IMR-90 (cell line): ENCODE measurements around the gene ELOVL5. TPM values are rescaled to one million over a fixed set of nuclear protein-coding genes. Genes with fewer than 3 reads are reported as not detected.
A peak's percentile ranks its signal among the peaks of the same experiment; 100 is the strongest.

Experiments used
- ATAC-seq: fragments of 200-7000 bp; cut with Tn5 transposase; 2 replicates; pipeline ENCODE4 v1.9.1; 2020; ENCODE audit warnings: low read depth, mild to moderate bottlenecking, moderate library complexity
- BruUV-seq: library from RNA; stranded (reverse); fragments of 400-500 nt; replicated peaks from 2 replicates; lab custom pipeline; 2021; lab: Mats Ljungman, UMichigan
- CTCF ChIA-PET: fragments of 300-600 bp; formaldehyde crosslinking; extraction: SDS; loops from one replicate; lab custom pipeline; 2021; ENCODE audit warnings: antibody characterized with exemption; lab: Yijun Ruan, JAX
- POLR2A ChIA-PET: fragments of 300-600 bp; sonication (Branson Sonifier 250); formaldehyde crosslinking; loops from one replicate; lab custom pipeline; 2022; ENCODE audit warnings: antibody characterized with exemption; ENCODE audit not compliant: unreplicated experiment; lab: Charles Lee
- DNase-seq: peaks from one replicate; pipeline ENCODE4 v3.0.0; 2013
- H2AFZ ChIP-seq: replicated peaks from 2 replicates; pipeline ENCODE3; 2013; ENCODE audit warnings: low read length, mild to moderate bottlenecking; ENCODE audit not compliant: poor library complexity
- H2AK5ac ChIP-seq: 2 replicates; pipeline ENCODE4 v1.6.1; 2013; ENCODE audit warnings: low read depth, low read length, inconsistent platforms
- H2AK9ac ChIP-seq: replicated peaks from 2 replicates; pipeline ENCODE3; 2013; ENCODE audit warnings: mild to moderate bottlenecking, low read depth, low read length, moderate library complexity; ENCODE audit not compliant: poor library complexity
- H2BK120ac ChIP-seq: 2 replicates; pipeline ENCODE4 v1.6.1; 2013; ENCODE audit warnings: low read depth, low read length, inconsistent platforms
- H2BK15ac ChIP-seq: 3 replicates; pipeline ENCODE4 v1.6.1; 2013; ENCODE audit warnings: low read depth, low read length, inconsistent platforms
- H2BK20ac ChIP-seq: 2 replicates; pipeline ENCODE4 v1.6.1; 2013; ENCODE audit warnings: low read depth, mild to moderate bottlenecking, inconsistent platforms, low read length, moderate library complexity
- H2BK5ac ChIP-seq: 2 replicates; pipeline ENCODE4 v1.6.1; 2013; ENCODE audit warnings: mild to moderate bottlenecking, low read depth, low read length, inconsistent platforms; ENCODE audit not compliant: poor library complexity, severe bottlenecking
- H3K14ac ChIP-seq: replicated peaks from 2 replicates; pipeline ENCODE4 v1.6.1; 2013; ENCODE audit warnings: low read depth, low read length, inconsistent platforms
- H3K18ac ChIP-seq: 2 replicates; pipeline ENCODE4 v1.6.1; 2013; ENCODE audit warnings: low read depth, low read length, control low read depth
- H3K23ac ChIP-seq: 2 replicates; pipeline ENCODE4 v1.6.1; 2013; ENCODE audit warnings: low read depth, low read length, inconsistent platforms
- H3K27ac ChIP-seq: 2 replicates; pipeline ENCODE4 v1.5.1; 2013; ENCODE audit warnings: mild to moderate bottlenecking, control low read depth, low read length; ENCODE audit not compliant: insufficient read depth
- H3K27me3 ChIP-seq: 2 replicates; pipeline ENCODE4 v1.6.1; 2013; ENCODE audit warnings: low read length; ENCODE audit not compliant: control insufficient read depth, insufficient read depth
- H3K36me3 ChIP-seq: 2 replicates; pipeline ENCODE4 v1.6.1; 2013; ENCODE audit warnings: low read length, mixed read lengths; ENCODE audit not compliant: control insufficient read depth, insufficient read depth
- H3K4ac ChIP-seq: 2 replicates; pipeline ENCODE4 v1.6.1; 2013; ENCODE audit warnings: low read depth, low read length, inconsistent platforms
- H3K4me1 ChIP-seq: 2 replicates; pipeline ENCODE4 v1.6.1; 2013; ENCODE audit warnings: low read length, mixed read lengths; ENCODE audit not compliant: control insufficient read depth, insufficient read depth
- H3K4me2 ChIP-seq: 2 replicates; pipeline ENCODE4 v1.6.1; 2013; ENCODE audit warnings: low read depth, mild to moderate bottlenecking, control low read depth, low read length, moderate library complexity
- H3K4me3 ChIP-seq: 2 replicates; pipeline ENCODE4 v1.5.1; 2013; ENCODE audit warnings: low read depth, mild to moderate bottlenecking, control low read depth, low read length, moderate library complexity; ENCODE audit not compliant: insufficient read depth
- H3K56ac ChIP-seq: 2 replicates; pipeline ENCODE4 v1.6.1; 2013; ENCODE audit warnings: low read length, inconsistent platforms; ENCODE audit not compliant: insufficient read depth; ENCODE audit errors: extremely low read depth
- H3K79me1 ChIP-seq, 2 experiments: 2 replicates each; pipeline ENCODE4 v1.6.1; 2013; ENCODE audit warnings: low read length in 2 of 2, inconsistent platforms in 1 of 2, low read depth in 1 of 2
- H3K9ac ChIP-seq: 2 replicates; pipeline ENCODE4 v1.6.1; 2013; ENCODE audit warnings: low read depth, low read length, control low read depth
- H3K9me1 ChIP-seq: 2 replicates; pipeline ENCODE4 v1.6.1; 2013; ENCODE audit warnings: low read length, inconsistent platforms; ENCODE audit not compliant: insufficient read depth
- H3K9me3 ChIP-seq: 2 replicates; pipeline ENCODE4 v1.6.1; 2013; ENCODE audit warnings: low read length; ENCODE audit not compliant: control insufficient read depth, insufficient read depth
- H4K20me1 ChIP-seq: 2 replicates; pipeline ENCODE4 v1.6.1; 2013; ENCODE audit warnings: low read length, inconsistent platforms; ENCODE audit not compliant: insufficient read depth
- H4K5ac ChIP-seq: 2 replicates; pipeline ENCODE4 v1.6.1; 2013; ENCODE audit warnings: mild to moderate bottlenecking, low read depth, low read length, control low read depth
- H4K8ac ChIP-seq, 2 experiments: 2 replicates each; pipeline ENCODE4 v1.6.1; 2013; ENCODE audit warnings: low read depth in 2 of 2, low read length in 2 of 2, control low read depth in 1 of 2, inconsistent platforms in 1 of 2
- H4K91ac ChIP-seq: 2 replicates; pipeline ENCODE4 v1.6.1; 2013; ENCODE audit warnings: low read depth, low read length, inconsistent platforms; ENCODE audit not compliant: insufficient read depth
- BHLHE40 ChIP-seq: fragments of 150-350 bp; IDR thresholded peaks from 2 replicates; pipeline ENCODE4 v1.6.1; 2016; ENCODE audit warnings: mild to moderate bottlenecking, low read depth, low read length
- CEBPB ChIP-seq: IDR thresholded peaks from 2 replicates; pipeline ENCODE4 v1.6.1; 2012; ENCODE audit warnings: low read depth, low read length, improper control_type of control experiment
- CHD1 ChIP-seq: IDR thresholded peaks from 2 replicates; pipeline ENCODE4 v1.6.1; 2012; ENCODE audit warnings: low read depth, low read length, improper control_type of control experiment
- FOS ChIP-seq: fragments of 150-350 bp; IDR thresholded peaks from 2 replicates; pipeline ENCODE4 v1.6.1; 2016; ENCODE audit warnings: low read depth, low read length
- MAFK ChIP-seq: IDR thresholded peaks from 2 replicates; pipeline ENCODE4 v1.6.1; 2012; ENCODE audit warnings: low read depth, low read length, improper control_type of control experiment
- MAZ ChIP-seq: IDR thresholded peaks from 2 replicates; pipeline ENCODE4 v1.6.1; 2012; ENCODE audit warnings: low read depth, mild to moderate bottlenecking, low read length, improper control_type of control experiment, moderate library complexity, borderline replicate concordance
- MXI1 ChIP-seq: IDR thresholded peaks from 2 replicates; pipeline ENCODE4 v1.6.1; 2012; ENCODE audit warnings: low read depth, mild to moderate bottlenecking, low read length, moderate library complexity, borderline replicate concordance
- NFE2L2 ChIP-seq: fragments of 150-350 bp; IDR thresholded peaks from 2 replicates; pipeline ENCODE4 v1.6.1; 2016; ENCODE audit warnings: low read depth, mild to moderate bottlenecking, low read length
- POLR2A ChIP-seq: IDR thresholded peaks from 2 replicates; pipeline ENCODE4 v1.6.1; 2012; ENCODE audit warnings: mild to moderate bottlenecking, low read depth, low read length
- RAD21 ChIP-seq: IDR thresholded peaks from 2 replicates; pipeline ENCODE4 v1.6.1; 2012; ENCODE audit warnings: low read length, improper control_type of control experiment
- RCOR1 ChIP-seq: IDR thresholded peaks from 2 replicates; pipeline ENCODE4 v1.6.1; 2012; ENCODE audit warnings: mild to moderate bottlenecking, low read length, improper control_type of control experiment; ENCODE audit not compliant: insufficient replicate concordance
- RFX5 ChIP-seq: IDR thresholded peaks from 2 replicates; pipeline ENCODE4 v1.8.0; 2012; ENCODE audit warnings: low read depth, mild to moderate bottlenecking, low read length, moderate library complexity
- SMC3 ChIP-seq: fragments of 150-350 bp; IDR thresholded peaks from 2 replicates; pipeline ENCODE4 v1.6.1; 2016; ENCODE audit warnings: low read depth, mild to moderate bottlenecking, antibody characterized with exemption, low read length, moderate library complexity
- WGBS, 2 experiments: methylation state at CpG; one replicate each; pipeline versions ENCODE4 v1.1.5 to v1.1.7; 2013; ENCODE audit warnings: missing lambda C conversion rate in 2 of 2; ENCODE audit not compliant: insufficient read length in 1 of 2; ENCODE audit errors: extremely low coverage in 2 of 2; 5-methylcytosine and 5-hydroxymethylcytosine counted together
- dilution Hi-C: fragments of 300-500 bp; cut with HindIII; formaldehyde crosslinking; loops from one replicate; pipeline ENCODE4 v1.14.3; 2018; ENCODE audit warnings: low sequenced_read_pairs; ENCODE audit not compliant: unreplicated experiment
- in situ Hi-C: fragments of 300-500 bp; cut with MboI; formaldehyde crosslinking; loops from 3 replicates; pipeline ENCODE4 v1.14.3; 2019; ENCODE audit warnings: low sequenced_read_pairs, inconsistent platforms, mixed read lengths
- intact Hi-C: fragments of 100-400 bp; cut with micrococcal nuclease; formaldehyde crosslinking; loops from 2 replicates; pipeline ENCODE4 v1.10.0; 2022
- polyA plus RNA-seq, 3 experiments: library from polyadenylated mRNA; depleted of rRNA; stranded (reverse); fragments of >200 nt; gene quantifications; 2 replicates each; pipeline ENCODE4 v1.2.3, GENCODE V29; 2012; ENCODE audit warnings: low replicate concordance in 1 of 3
- total RNA-seq: library from RNA; depleted of rRNA; stranded (reverse); fragments of >200 nt; gene quantifications from 2 replicates; pipeline ENCODE4 v1.2.3, GENCODE V29; 2012
- TF ChIP-seq, protein P1 (sequence below): conservative IDR thresholded peaks from 2 replicates; pipeline ENCODE4 v1.5.1; 2012; ENCODE audit warnings: mild to moderate bottlenecking, low read depth, low read length, improper control_type of control experiment
- TF ChIP-seq, protein P2 (sequence below): fragments of 150-350 bp; IDR thresholded peaks from 2 replicates; pipeline ENCODE4 v1.6.1; 2017; ENCODE audit warnings: mild to moderate bottlenecking, antibody characterized with exemption, low read length, low read depth

The ELOVL5 gene
- total and polyA plus RNA-seq, 2 of the 4 experiments (the other 2 are of a cell fraction): 32.1 to 42.3 TPM

DNA sequence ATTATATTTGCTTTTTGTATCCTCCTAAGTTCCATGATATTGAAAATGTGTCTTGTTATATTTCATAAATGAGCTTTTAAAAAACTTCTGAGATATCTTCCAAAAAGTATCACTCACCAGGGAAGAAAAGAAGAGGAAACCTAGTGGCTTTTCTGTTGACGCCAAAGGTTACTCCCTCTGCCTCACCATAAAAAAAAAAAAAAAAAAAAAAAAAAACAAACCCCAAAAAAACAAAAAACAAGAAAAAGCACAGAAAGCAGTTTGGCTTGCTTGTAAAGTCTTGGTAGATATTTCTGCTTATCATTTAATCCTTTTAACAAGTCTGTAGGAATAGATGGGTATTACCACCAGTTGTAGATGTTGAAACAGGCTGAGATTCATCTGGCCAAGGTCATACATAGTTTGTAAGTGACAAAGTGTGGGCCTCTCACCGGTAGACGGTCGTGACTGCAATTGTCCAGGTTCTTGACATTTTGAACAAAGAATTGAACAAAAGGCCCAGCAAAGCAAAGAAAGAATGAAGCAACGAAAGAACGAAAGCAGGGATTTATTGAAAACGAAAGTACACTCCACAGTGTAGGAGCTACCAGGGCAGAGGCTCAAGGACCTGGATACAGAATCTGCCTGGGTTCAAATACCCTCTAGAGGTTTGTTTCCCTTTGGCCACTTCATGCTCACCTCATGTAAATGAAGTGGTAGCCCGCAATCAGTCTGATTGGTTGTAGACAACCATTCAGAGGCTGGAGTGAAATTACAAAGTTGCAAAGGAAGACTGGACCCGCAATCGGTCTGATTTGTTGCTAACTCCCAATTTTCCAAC is 11.6 kb upstream of the ELOVL5 start:
- ChIA-PET CTCF (interaction anchor here (0.7 kb wide), 2 partner anchors 9 to 73 kb away, joined by 3 to 4 read pairs; no protein-coding TSS in a partner anchor), POLR2A (no interaction called here)
- H3K36me3 ChIP-seq: no peaks in the 10 kb centered on the region
- 0 out of 4 replicates have a peak, but pooled peaks cover 0 to 6% of the 10 kb centered on the region in 2 experiments for H3K79me1 ChIP-seq
- peak overlapping the region; percentile 90 for H3K4me2 ChIP-seq
- H4K8ac ChIP-seq: peak overlapping the region; percentile 99; a peak in 3 of 4 replicates
- peak; percentile 13 for DNase-seq
- H3K56ac ChIP-seq: peak overlapping the region; percentile 79; the same call in 1 of the 2 replicates
- BruUV-seq: no TSS peak
- H3K27ac ChIP-seq: peak overlapping the region; percentile 90; the same call in 1 of the 2 replicates
- H2AK5ac ChIP-seq: no peak overlapping the region
- H3K4me1 ChIP-seq: peaks cover 13% of the 10 kb centered on the region
- H3K9ac ChIP-seq: peak overlapping the region; percentile 71
- no peaks in the 10 kb centered on the region for H4K20me1 ChIP-seq
- H3K4ac ChIP-seq: peak overlapping the region; percentile 83
- no peaks in the 10 kb centered on the region for H3K27me3 ChIP-seq
- H3K9me3 ChIP-seq: no peaks in the 10 kb centered on the region
- H3K18ac ChIP-seq: peak overlapping the region; percentile 84
- peak overlapping the region; percentile 96 for H3K23ac ChIP-seq
- in situ Hi-C loops: no loop called here
- H2BK15ac ChIP-seq: peak overlapping the region; percentile 87; the same call in 1 of the 3 replicates
- no peak for ATAC-seq
- H2BK120ac ChIP-seq: peak overlapping the region; percentile 62
- H2AFZ ChIP-seq: peak overlapping the region; percentile 52
- peak overlapping the region; percentile 86 for H2BK5ac ChIP-seq
- intact Hi-C loops: no loop called here
- peak overlapping the region; percentile 8; the same call in 1 of the 2 replicates for H4K91ac ChIP-seq
- peak overlapping the region; percentile 86 for H4K5ac ChIP-seq
- TF ChIP-seq RFX5 (no peak), MAZ (no peak), CHD1 (no peak), MXI1 (no peak), SMC3 (no peak), NFE2L2 (no peak), RAD21 (no peak), MAFK (no peak), BHLHE40 (no peak), FOS (no peak), POLR2A (no peak), CEBPB (no peak), RCOR1 (no peak)
- TF ChIP-seq, protein P1, sequence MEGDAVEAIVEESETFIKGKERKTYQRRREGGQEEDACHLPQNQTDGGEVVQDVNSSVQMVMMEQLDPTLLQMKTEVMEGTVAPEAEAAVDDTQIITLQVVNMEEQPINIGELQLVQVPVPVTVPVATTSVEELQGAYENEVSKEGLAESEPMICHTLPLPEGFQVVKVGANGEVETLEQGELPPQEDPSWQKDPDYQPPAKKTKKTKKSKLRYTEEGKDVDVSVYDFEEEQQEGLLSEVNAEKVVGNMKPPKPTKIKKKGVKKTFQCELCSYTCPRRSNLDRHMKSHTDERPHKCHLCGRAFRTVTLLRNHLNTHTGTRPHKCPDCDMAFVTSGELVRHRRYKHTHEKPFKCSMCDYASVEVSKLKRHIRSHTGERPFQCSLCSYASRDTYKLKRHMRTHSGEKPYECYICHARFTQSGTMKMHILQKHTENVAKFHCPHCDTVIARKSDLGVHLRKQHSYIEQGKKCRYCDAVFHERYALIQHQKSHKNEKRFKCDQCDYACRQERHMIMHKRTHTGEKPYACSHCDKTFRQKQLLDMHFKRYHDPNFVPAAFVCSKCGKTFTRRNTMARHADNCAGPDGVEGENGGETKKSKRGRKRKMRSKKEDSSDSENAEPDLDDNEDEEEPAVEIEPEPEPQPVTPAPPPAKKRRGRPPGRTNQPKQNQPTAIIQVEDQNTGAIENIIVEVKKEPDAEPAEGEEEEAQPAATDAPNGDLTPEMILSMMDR: no peak
- TF ChIP-seq, protein P2, sequence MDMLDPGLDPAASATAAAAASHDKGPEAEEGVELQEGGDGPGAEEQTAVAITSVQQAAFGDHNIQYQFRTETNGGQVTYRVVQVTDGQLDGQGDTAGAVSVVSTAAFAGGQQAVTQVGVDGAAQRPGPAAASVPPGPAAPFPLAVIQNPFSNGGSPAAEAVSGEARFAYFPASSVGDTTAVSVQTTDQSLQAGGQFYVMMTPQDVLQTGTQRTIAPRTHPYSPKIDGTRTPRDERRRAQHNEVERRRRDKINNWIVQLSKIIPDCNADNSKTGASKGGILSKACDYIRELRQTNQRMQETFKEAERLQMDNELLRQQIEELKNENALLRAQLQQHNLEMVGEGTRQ: no peak
- WGBS, 2 experiments: 75% methylated on average over 4 of the region's 10 CpGs; no CpG with 5 or more reads in 1 of the 2 experiments
- peak overlapping the region; percentile 69; the same call in 1 of the 2 replicates for H2BK20ac ChIP-seq
- dilution Hi-C loops: no loop called here
- H2AK9ac ChIP-seq: no peak overlapping the region
- no peak overlapping the region; the same call in 1 of the 2 replicates for H3K4me3 ChIP-seq
- peak overlapping the region; percentile 87; the same call in 1 of the 2 replicates for H3K14ac ChIP-seq
- H3K9me1 ChIP-seq: peaks cover 5% of the 10 kb centered on the region
